LNCAP (cell line): ENCODE data around the gene AGBL1.

Experiments used
- CTCF ChIP-seq: fragments of 450-650 bp; IDR thresholded peaks from 2 replicates; pipeline ENCODE4 v1.5.1; 2017; ENCODE audit warnings: mild to moderate bottlenecking

The AGBL1 gene

GRCh38 chr15:86063356-86064095, 16.1 kb upstream of the AGBL1 start:
- no peak for TF ChIP-seq CTCF

DNA sequence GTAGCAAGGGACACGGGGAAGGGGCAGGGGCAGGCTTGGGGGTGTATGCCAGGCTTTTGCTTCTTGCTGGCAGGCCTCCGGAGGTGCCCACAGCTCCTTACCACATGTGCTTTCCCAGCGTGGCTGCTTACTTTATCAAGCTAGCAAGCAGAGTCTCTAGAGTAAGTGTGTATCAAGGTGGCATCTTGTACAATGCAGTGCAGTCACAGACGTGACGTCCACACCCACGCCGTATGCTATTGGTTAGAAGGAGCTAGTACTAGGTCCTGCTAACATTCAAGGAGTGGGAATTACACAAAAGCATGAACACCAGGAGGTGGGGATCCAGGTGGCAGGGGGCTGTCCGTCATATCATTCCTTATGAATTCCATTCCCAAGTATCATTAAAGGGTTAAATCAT, 15.3 kb upstream of the AGBL1 start:
- TF ChIP-seq CTCF: no peak

DNA sequence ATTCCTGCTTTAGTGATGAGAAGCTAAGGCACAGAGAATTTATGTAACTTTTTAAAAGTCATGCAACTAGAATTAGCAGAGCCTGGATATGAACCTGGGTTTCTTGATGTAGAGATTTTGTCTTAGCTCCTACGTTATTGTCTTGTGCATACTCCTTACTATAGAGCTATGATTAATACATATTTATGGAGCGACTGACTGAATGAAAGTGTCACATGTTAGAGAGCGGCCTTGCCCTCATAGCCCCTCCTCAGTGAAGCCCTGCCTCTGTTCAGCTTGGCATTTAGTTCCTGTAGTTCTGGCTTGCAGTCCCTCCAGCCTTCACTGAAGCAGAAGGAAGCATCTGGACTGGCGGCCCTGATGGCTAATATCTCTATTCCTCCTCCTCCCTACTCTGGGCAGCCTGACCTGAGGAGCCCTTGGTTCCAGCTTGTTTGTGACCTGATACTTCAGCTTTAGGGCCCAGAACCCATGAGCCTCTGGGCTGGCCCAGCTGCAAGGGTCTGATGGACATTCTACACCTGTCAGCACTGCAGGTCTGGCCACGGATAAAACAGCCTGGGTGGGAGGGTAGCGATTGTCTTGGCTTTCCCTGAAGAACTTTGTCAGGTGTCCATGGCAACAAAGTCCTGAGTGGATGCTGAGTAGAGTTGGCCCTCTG, 13.4 kb upstream of the AGBL1 start:
- no peak for TF ChIP-seq CTCF

DNA sequence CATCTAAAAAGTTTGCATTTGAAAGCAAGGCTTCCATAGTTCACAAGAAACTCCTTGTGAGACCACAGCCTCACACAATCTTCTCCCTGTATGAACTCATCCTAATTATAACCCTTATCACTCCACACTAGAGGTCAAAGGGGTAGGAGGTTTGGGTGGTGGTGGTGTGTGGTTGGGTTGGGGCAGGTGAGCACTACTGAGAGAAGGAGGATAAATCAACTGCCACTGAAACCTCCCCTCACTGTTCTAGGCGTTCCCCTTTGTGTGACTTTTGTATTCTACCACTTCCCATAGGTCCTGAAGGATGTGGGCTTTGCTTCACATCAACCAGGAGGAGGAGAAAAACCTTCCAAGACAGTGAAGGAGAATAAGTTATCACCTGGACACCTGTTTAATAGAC, 6.4 kb upstream of the AGBL1 start:
- no peak for TF ChIP-seq CTCF

DNA sequence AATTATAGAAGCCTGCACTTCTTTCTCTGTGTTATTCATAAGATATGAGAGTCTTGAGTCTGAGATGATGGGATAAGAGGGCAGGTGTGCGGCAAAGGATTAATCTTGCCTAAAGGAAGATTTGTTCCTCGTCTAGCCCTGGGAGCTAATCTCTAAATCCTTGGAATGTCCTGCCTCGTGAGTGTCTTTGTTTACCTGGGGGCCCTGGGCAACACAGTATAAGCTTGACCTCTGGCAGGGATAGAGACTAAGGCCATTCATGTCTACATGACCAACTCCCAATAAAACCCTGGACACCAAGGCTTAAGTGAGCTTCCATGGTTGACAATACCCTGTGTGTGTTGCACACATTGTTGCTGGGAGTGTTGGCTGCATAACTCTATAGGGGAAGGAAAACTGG, 3.2 kb upstream of the AGBL1 start:
- no peak for TF ChIP-seq CTCF

GRCh38 chr15:86077070-86077469, 2.6 kb upstream of the AGBL1 start:
- TF ChIP-seq CTCF: no peak

- TF ChIP-seq CTCF: no peak
These were observed 631 bp downstream of the AGBL1 start for GRCh38 chr15:86080302-86080701.
